ENCODE data around the gene SPDYE2B. TPM values are rescaled to one million over a fixed set of nuclear protein-coding genes. Genes with fewer than 3 reads are reported as not detected.
"Not testable (repeated sequence)": the region's sequence is repeated elsewhere in the genome, so short reads cannot be mapped to it uniquely, and the experiment has no call there.

SPDYE2B gene
- polyA plus RNA-seq, 1 of the 3 experiments (the other 2 are of a cell fraction) = not detected

GRCh38 chr7:102667523-102667922, 17.4 kb downstream of the SPDYE2B start:
- H3K27me3 ChIP-seq (ENCODE audit: insufficient read depth); DNase-seq; H3K4me1 ChIP-seq (ENCODE audit: control insufficient read depth in 1 of 2, insufficient read depth in 2 of 2, low read depth in 1 of 2, low read length in 1 of 2); H2AFZ ChIP-seq (ENCODE audit: low read depth); H3K79me2 ChIP-seq (ENCODE audit: insufficient read depth); H3K4me2 ChIP-seq; H3K36me3 ChIP-seq (replicated peaks in 1 of 2; ENCODE audit: control insufficient read depth in 1 of 2, insufficient read depth in 2 of 2, low read length in 1 of 2); H3K27ac ChIP-seq (ENCODE audit: low read depth in 2 of 2, low read length in 1 of 2); H3K9me3 ChIP-seq; POLR2A ChIA-PET; H4K20me1 ChIP-seq (ENCODE audit: insufficient read depth); H3K4me3 ChIP-seq (ENCODE audit: low read depth in 2 of 2, low read length in 1 of 2); H3K9ac ChIP-seq; H3F3A ChIP-seq (replicated peaks; ENCODE audit: insufficient read depth); CTCF ChIA-PET; H3K9me2 ChIP-seq: not testable (repeated sequence)
- WGBS (ENCODE audit: low lambda C conversion rate) = 60% methylated on average over 1 of the region's 14 CpGs

- H2AFZ ChIP-seq (ENCODE audit: low read depth); H3K4me1 ChIP-seq (ENCODE audit: control insufficient read depth in 1 of 2, insufficient read depth in 2 of 2, low read depth in 1 of 2, low read length in 1 of 2); H3K9me3 ChIP-seq; H3K79me2 ChIP-seq (ENCODE audit: insufficient read depth); H3K4me3 ChIP-seq (ENCODE audit: low read depth in 2 of 2, low read length in 1 of 2); H3K27ac ChIP-seq (ENCODE audit: low read depth in 2 of 2, low read length in 1 of 2); DNase-seq; H3K27me3 ChIP-seq (ENCODE audit: insufficient read depth); H3K9me2 ChIP-seq; H3K36me3 ChIP-seq (replicated peaks in 1 of 2; ENCODE audit: control insufficient read depth in 1 of 2, insufficient read depth in 2 of 2, low read length in 1 of 2); H3F3A ChIP-seq (replicated peaks; ENCODE audit: insufficient read depth); H3K4me2 ChIP-seq; CTCF ChIA-PET; H4K20me1 ChIP-seq (ENCODE audit: insufficient read depth); H3K9ac ChIP-seq; POLR2A ChIA-PET: not testable (repeated sequence)
- no CpG with 5 or more reads among the region's 63 CpGs for WGBS (ENCODE audit: low lambda C conversion rate)
These were observed 21.2 kb downstream of the SPDYE2B start, which contains the start of gene POLR2J2 for GRCh38 chr7:102671166-102671955. Gene POLR2J2, minus strand, starts transcription at chr7:102671663. Its CDS starts 62 bp downstream, at chr7:102671601.

- H2AFZ ChIP-seq (ENCODE audit: low read depth); POLR2A ChIA-PET; H3K4me1 ChIP-seq (ENCODE audit: control insufficient read depth in 1 of 2, insufficient read depth in 2 of 2, low read depth in 1 of 2, low read length in 1 of 2); H3K4me3 ChIP-seq (ENCODE audit: low read depth in 2 of 2, low read length in 1 of 2); DNase-seq; H3K9ac ChIP-seq; H3K27me3 ChIP-seq (ENCODE audit: insufficient read depth); H3K27ac ChIP-seq (ENCODE audit: low read depth in 2 of 2, low read length in 1 of 2); H3K9me3 ChIP-seq; CTCF ChIA-PET; H3K79me2 ChIP-seq (ENCODE audit: insufficient read depth); H3F3A ChIP-seq (replicated peaks; ENCODE audit: insufficient read depth); H3K9me2 ChIP-seq; H3K4me2 ChIP-seq; H4K20me1 ChIP-seq (ENCODE audit: insufficient read depth); H3K36me3 ChIP-seq (replicated peaks in 1 of 2; ENCODE audit: control insufficient read depth in 1 of 2, insufficient read depth in 2 of 2, low read length in 1 of 2): not testable (repeated sequence)
- no CpG with 5 or more reads among the region's 9 CpGs for WGBS (ENCODE audit: low lambda C conversion rate)
These were observed 21.8 kb downstream of the SPDYE2B start for GRCh38 chr7:102671956-102672307.

- H3K9ac ChIP-seq; CTCF ChIA-PET; H3K4me2 ChIP-seq; H3K27ac ChIP-seq (ENCODE audit: low read depth in 2 of 2, low read length in 1 of 2); POLR2A ChIA-PET; H3K9me3 ChIP-seq; H3K27me3 ChIP-seq (ENCODE audit: insufficient read depth); H3K4me1 ChIP-seq (ENCODE audit: control insufficient read depth in 1 of 2, insufficient read depth in 2 of 2, low read depth in 1 of 2, low read length in 1 of 2); DNase-seq; H3K36me3 ChIP-seq (replicated peaks in 1 of 2; ENCODE audit: control insufficient read depth in 1 of 2, insufficient read depth in 2 of 2, low read length in 1 of 2); H3K4me3 ChIP-seq (ENCODE audit: low read depth in 2 of 2, low read length in 1 of 2); H2AFZ ChIP-seq (ENCODE audit: low read depth); H4K20me1 ChIP-seq (ENCODE audit: insufficient read depth); H3F3A ChIP-seq (replicated peaks; ENCODE audit: insufficient read depth); H3K79me2 ChIP-seq (ENCODE audit: insufficient read depth); H3K9me2 ChIP-seq: not testable (repeated sequence)
- WGBS (ENCODE audit: low lambda C conversion rate) = no CpG with 5 or more reads among the region's 9 CpGs
These were observed 23.4 kb downstream of the SPDYE2B start for GRCh38 chr7:102673447-102674067.

- H4K20me1 ChIP-seq (ENCODE audit: insufficient read depth); H3K27me3 ChIP-seq (ENCODE audit: insufficient read depth); H3K4me2 ChIP-seq; H3K27ac ChIP-seq (ENCODE audit: low read depth in 2 of 2, low read length in 1 of 2); H3K9ac ChIP-seq; DNase-seq; H3K36me3 ChIP-seq (replicated peaks in 1 of 2; ENCODE audit: control insufficient read depth in 1 of 2, insufficient read depth in 2 of 2, low read length in 1 of 2); POLR2A ChIA-PET; H3K4me1 ChIP-seq (ENCODE audit: control insufficient read depth in 1 of 2, insufficient read depth in 2 of 2, low read depth in 1 of 2, low read length in 1 of 2); H3K9me2 ChIP-seq; H3K4me3 ChIP-seq (ENCODE audit: low read depth in 2 of 2, low read length in 1 of 2); H2AFZ ChIP-seq (ENCODE audit: low read depth); H3K9me3 ChIP-seq; H3F3A ChIP-seq (replicated peaks; ENCODE audit: insufficient read depth); H3K79me2 ChIP-seq (ENCODE audit: insufficient read depth); CTCF ChIA-PET: not testable (repeated sequence)
- WGBS (ENCODE audit: low lambda C conversion rate) = 73% methylated on average over 1 of the region's 2 CpGs
These were observed 25.4 kb downstream of the SPDYE2B start for GRCh38 chr7:102675545-102675944.

GRCh38 chr7:102680780-102681179, 30.7 kb downstream of the SPDYE2B start:
- H3K4me2 ChIP-seq; H3K4me3 ChIP-seq (ENCODE audit: low read depth in 2 of 2, low read length in 1 of 2); H4K20me1 ChIP-seq (ENCODE audit: insufficient read depth); POLR2A ChIA-PET; H3K9ac ChIP-seq; H3K9me2 ChIP-seq; H2AFZ ChIP-seq (ENCODE audit: low read depth); H3K36me3 ChIP-seq (replicated peaks in 1 of 2; ENCODE audit: control insufficient read depth in 1 of 2, insufficient read depth in 2 of 2, low read length in 1 of 2); H3K27me3 ChIP-seq (ENCODE audit: insufficient read depth); DNase-seq; H3K4me1 ChIP-seq (ENCODE audit: control insufficient read depth in 1 of 2, insufficient read depth in 2 of 2, low read depth in 1 of 2, low read length in 1 of 2); H3K9me3 ChIP-seq; H3K79me2 ChIP-seq (ENCODE audit: insufficient read depth); H3F3A ChIP-seq (replicated peaks; ENCODE audit: insufficient read depth); H3K27ac ChIP-seq (ENCODE audit: low read depth in 2 of 2, low read length in 1 of 2); CTCF ChIA-PET: not testable (repeated sequence)
- no CpG with 5 or more reads among the region's 5 CpGs for WGBS (ENCODE audit: low lambda C conversion rate)
